ENCODE data around the gene RBM5.

RBM5 gene

GRCh38 chr3:50162034-50162883 is 73.5 kb downstream of the RBM5 start:
- DNase-seq = no peak

DNA sequence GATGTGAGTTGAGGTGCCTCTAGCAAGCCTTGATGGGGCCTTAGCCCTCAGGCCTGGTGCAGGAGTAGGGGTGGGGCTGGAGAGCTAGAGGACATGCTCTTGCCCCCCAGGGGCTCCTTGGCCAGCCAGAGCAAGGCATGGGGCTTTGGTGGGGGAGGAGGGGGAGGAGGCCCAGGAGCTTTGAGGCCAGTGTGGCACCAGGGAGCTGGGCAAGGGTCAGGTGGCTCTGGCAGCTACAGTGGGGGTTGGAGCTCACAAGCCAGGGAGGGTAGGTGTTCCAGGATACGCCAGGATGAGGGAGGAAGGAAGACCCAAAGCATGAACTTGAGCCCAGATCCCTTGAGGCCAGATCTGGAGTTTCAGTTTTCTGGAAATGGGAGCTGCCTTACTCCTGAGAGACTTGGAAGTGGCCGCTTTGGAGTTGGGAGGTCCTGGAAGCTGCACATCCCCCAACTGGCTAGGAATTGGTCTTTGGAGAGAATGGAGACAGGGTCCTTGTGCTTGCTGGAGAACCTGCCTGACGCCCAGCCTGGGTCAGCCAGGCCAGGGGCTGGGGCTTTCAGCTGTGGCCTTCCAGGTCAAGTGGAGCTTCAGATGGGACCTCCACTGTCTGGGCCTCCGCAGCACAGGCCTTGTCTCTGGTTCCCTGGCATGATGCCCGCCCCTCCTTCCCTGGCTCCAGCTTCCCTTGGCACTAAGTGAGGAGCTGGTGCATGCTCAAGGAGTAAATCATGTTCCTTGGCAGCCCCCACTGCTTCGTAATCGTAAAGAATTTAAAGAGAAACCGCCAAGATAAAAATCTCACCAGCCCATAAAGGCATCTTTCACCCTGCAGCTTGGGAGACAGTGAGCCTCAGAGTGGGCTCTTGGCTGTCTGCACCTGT is 75.1 kb downstream of the RBM5 start:
- no peak for DNase-seq

DNA sequence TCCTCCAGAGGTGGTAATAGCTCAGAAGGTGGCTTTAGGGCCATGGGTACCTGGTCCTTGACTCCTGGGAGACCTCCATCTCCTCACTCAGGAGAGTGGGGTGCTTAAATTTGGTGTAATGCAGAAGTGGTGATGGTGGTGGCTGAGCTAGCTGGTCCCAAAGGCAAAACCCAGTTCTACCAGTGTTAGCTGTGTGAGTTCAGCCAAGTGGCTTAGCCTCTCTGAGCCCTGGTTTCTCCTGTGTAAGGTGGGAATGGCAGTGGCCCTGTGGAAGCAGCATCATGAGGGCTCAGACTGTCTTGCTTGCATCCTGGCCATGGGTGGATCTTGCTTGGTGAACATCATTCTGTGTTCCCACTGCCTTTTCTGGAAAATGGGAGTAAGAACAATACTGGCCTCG is 75.8 kb downstream of the RBM5 start:
- DNase-seq = no peak

GRCh38 chr3:50164984-50165909 is 76.5 kb downstream of the RBM5 start:
- DNase-seq = no peak

DNA sequence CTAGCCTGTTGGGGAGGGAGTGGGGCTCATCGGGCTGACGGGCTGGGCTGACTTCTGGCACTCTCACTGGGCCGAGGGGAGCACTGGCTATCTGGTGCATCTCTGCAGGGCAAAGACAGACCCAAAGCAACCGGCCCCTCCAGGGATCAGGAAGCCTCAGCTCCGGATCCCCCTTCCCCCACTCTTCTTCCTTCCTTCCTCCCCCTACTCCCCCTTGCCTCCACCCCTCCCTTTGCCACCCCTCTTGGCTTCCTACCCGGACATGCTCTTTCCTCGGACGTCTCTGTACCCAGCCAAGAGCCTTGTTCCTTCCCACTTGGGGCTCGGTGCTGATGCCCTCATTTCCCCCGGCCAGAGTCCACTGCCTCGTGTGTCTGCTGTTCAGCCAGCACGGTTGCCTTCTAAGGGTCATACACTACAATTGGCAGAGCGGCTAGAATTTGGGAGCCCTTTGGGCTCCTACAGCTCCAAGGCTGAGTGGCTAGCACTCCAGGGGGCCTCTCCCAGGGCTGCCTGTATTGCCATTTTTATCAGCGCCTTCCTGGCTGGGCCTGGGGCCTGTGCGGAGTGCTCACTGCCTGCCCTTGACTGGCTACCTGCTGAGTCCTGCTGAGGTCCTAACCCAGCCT is 77.3 kb downstream of the RBM5 start:
- no peak for DNase-seq

DNA sequence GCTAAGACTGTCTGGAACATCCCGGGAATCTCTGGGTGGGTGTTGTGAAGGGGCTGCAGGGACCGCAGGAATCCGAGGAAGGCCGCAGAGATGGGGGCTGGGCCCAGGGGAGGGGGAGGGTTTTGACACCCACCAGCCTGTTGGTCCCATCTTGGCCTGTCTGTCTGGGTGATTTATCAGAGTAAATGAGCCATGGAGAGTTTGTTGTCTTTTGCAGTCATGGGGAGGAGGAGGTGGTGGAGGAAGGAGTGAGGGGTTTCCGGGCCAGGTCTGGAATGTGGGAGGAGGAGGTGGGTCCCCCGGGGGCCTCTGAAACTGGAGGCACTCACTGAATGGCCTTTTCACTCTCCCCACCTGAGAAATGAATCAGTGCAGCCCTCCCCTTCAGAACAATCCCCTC is 77.9 kb downstream of the RBM5 start:
- DNase-seq = no peak

- DNase-seq = no peak
Observed at GRCh38 chr3:50167069-50167840, 78.5 kb downstream of the RBM5 start.

DNA sequence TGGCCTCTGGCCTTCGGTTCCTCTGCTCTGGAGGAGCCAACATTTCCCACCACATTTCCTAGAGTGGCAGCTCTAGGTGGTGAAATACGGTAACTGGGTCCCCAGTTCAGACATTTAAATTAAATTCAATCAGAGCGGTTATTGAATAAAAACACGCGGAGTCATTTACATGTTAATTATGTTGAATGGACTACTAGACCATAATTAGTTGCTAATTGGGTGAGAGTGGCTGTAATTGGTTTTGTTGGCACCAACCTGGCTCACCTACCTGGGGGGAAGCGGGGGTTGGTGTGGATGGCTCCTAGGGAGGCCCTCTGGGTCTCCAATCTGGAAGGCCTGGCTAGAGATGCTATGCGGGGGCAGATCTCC is 79.1 kb downstream of the RBM5 start:
- DNase-seq = no peak

DNA sequence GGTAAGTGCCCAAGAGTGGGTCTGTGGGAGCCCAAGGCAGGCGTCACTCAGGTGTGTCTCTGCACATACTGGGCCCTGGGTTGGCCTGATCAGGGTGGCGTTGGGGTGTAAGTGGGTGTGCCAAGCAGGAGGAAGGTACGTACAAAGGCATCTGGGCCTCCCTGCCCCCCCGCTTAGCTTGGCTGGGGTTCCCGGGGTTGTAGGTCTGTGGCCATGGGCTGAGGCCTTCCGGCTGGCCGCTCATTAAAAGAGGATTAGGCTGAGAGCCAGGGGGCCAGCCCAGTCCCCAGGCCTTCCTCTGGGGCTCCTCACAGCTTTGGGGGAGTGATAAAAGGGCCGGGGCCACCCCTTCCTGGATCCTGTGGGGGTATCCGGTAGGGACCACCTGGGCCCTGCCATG is 79.7 kb downstream of the RBM5 start:
- DNase-seq = no peak
